ENCODE data around the gene ARHGAP45. TPM values are rescaled to one million over a fixed set of nuclear protein-coding genes. Genes with fewer than 3 reads are reported as not detected.
"Not testable (repeated sequence)": the region's sequence is repeated elsewhere in the genome, so short reads cannot be mapped to it uniquely, and the experiment has no call there.

The ARHGAP45 gene
- total RNA-seq, 1 donor from 2014 or later, result 6.1 TPM

DNA sequence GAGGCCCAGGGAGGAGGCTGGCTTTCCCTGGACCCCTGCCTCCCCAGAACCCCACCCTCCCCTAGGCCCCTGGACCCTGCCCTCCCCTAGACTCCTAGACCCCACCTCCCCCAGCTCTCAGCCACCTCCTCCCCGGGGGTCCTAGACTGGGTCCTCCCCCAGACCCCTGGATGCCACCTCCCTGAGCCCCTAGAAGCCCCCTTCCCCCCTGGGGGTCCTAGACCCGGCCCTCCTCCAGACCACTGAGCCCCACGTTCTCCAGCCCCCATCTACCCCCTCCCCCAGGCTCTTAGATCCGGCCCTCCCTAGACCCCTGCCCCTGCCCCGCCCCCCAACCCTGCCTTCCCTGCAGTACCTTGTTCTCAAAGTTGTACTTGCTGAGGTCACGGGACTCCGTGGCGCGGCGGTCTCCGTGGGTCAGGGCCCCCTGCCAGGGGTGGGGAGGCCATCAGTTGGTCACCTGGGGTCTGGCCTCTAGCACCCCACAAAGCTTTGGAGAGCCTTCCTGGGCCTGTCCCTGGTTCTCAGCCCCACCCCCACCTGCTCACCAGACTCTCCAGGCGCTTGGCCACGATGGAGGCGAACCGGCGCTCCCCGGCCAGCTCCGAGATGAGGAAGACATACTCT, 44.8 kb downstream of the ARHGAP45 start:
- H3K36me3 Mint-ChIP-seq (ENCODE audit: insufficient read depth), result no peaks in the 10 kb centered on the region
- TF ChIP-seq, protein P1, sequence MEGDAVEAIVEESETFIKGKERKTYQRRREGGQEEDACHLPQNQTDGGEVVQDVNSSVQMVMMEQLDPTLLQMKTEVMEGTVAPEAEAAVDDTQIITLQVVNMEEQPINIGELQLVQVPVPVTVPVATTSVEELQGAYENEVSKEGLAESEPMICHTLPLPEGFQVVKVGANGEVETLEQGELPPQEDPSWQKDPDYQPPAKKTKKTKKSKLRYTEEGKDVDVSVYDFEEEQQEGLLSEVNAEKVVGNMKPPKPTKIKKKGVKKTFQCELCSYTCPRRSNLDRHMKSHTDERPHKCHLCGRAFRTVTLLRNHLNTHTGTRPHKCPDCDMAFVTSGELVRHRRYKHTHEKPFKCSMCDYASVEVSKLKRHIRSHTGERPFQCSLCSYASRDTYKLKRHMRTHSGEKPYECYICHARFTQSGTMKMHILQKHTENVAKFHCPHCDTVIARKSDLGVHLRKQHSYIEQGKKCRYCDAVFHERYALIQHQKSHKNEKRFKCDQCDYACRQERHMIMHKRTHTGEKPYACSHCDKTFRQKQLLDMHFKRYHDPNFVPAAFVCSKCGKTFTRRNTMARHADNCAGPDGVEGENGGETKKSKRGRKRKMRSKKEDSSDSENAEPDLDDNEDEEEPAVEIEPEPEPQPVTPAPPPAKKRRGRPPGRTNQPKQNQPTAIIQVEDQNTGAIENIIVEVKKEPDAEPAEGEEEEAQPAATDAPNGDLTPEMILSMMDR (IDR thresholded peaks at IDR 0.05; ENCODE audit: unreplicated experiment), result no peak
- no peaks in the 10 kb centered on the region for H3K9me3 Mint-ChIP-seq (ENCODE audit: low read depth)
- no peak overlapping the region for H3K27ac Mint-ChIP-seq
- no peaks in the 10 kb centered on the region for H3K27me3 Mint-ChIP-seq
- H3K4me1 Mint-ChIP-seq (ENCODE audit: low read depth), result peaks cover 1% of the 10 kb centered on the region
- H3K4me3 Mint-ChIP-seq (ENCODE audit: low read depth), result no peak overlapping the region
- no peak for DNase-seq (ENCODE audit: low spot score, unreplicated experiment)

DNA sequence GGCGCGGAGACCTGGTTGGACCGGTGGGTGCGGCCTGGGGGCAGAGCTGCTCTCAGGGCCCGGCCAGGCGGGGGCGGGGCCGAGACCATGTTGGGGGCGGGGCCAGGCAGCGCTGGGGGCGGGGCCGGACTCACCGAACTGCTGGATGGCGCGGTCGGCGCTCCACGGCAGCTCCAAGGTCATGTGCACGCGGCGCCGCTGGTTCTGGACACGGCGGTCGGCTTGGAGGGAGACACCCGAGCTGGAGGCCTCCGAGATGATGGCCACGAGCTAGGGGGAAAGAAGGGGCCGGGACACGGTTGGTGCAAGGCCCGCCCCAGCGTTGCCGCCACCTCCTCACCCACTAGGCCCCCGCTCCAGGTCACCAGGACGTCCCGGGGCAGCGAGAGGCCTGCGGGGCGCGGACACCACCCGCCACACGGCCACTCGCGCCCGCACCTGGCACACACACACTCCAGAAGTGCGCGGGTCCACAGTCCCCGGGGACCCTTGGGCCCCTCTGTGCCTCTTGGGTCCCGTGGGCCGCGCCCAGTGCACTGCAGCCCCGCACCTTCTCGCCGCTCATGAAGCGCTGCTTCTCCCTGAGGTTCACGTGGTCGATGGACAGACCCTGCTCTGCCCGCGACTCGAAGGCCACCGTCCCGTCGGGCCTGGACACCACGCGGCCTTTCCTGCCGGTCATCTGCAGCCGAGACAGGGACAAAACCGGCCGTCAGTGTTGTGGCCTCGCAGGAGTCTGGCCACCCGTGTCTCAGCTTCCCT, 45.5 kb downstream of the ARHGAP45 start:
- no peaks in the 10 kb centered on the region for H3K36me3 Mint-ChIP-seq (ENCODE audit: insufficient read depth)
- no peak for DNase-seq (ENCODE audit: low spot score, unreplicated experiment)
- no peaks in the 10 kb centered on the region for H3K4me1 Mint-ChIP-seq (ENCODE audit: low read depth)
- no peak overlapping the region for H3K4me3 Mint-ChIP-seq (ENCODE audit: low read depth)
- no peaks in the 10 kb centered on the region for H3K9me3 Mint-ChIP-seq (ENCODE audit: low read depth)
- H3K27me3 Mint-ChIP-seq, result no peaks in the 10 kb centered on the region
- TF ChIP-seq, protein P1 (IDR thresholded peaks at IDR 0.05; ENCODE audit: unreplicated experiment), result no peak
- no peak overlapping the region for H3K27ac Mint-ChIP-seq

DNA sequence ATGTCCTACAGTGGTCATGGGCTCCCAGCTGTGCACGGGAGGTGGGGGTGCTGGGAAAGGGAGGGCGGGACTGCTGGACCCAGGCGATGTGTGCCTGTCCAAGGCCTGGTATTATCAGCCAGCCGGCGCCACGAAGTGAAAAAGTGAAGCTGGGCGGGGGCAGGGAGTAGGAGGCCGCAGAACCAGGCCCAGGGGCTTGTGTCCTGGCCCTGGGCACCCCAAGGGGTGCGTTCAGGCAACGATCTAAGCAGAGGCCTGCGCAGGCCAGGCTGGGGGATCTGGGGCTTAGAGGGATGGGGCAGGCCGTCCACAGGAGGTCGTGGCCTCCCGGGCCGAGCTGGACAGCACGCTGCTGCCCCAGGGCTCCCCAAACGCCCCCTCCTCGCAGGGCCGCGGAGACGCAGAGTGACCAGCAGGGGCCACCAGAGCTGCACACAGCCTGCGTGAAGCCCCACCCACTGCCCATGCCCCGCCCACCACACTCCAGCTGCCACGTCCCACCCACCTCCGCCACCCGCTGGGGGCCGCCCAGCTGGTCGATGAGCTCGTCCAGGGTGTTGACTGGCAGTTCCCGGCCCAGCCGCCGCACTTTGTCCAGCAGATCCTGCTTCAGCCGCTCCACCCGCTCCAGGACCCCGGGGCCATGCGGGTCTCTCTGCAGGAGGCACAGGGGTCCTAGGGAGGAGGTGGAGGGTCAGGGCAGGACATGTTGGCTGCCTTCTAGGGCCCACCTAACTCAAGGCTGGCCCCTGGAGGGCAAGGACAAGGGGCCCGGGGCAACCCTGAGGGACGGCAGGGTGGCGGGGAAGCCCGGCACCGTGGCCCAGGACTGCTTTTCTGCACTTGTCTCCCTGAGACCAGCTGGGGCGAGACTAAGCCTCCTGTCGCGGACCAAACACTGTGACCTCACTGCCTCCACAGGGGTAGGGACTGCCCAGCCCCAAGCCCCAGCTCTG, 46.3 kb downstream of the ARHGAP45 start:
- TF ChIP-seq, protein P1 (IDR thresholded peaks at IDR 0.05; ENCODE audit: unreplicated experiment), result peak; percentile 83
- Mint-ChIP-seq H3K4me1 (ENCODE audit: low read depth) (no peaks in the 10 kb centered on the region), H3K27ac (no peak overlapping the region), H3K4me3 (ENCODE audit: low read depth) (no peak overlapping the region), H3K9me3 (ENCODE audit: low read depth) (no peaks in the 10 kb centered on the region), H3K36me3 (ENCODE audit: insufficient read depth) (no peaks in the 10 kb centered on the region), H3K27me3 (no peaks in the 10 kb centered on the region)
- peak; percentile 96 for DNase-seq (ENCODE audit: low spot score, unreplicated experiment)

DNA sequence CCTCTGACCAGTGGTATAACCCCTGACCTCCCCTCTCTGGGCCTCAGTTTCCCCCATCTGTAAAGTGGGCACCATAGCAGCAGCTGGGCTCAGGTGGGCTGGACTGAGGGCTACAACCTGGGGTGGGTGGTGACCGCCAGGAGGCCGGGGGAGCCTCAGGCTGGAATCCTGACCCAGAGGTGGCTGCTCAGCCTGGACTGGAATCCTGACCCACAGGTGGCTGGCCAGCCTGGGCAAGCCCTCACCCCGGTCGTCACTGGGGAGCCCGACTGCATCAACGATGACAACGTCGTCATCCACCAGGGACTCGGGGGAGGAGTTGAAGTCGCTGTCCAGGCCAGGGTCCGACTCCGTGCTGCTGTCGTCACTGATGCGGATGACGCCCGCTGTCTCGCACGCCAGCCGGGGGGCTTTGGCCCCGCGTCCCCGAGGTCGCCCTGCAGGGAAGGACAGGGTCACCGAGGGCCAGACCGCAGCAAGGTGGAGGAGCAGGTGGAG, 47.1 kb downstream of the ARHGAP45 start:
- H3K36me3 Mint-ChIP-seq (ENCODE audit: insufficient read depth), result peaks cover 4% of the 10 kb centered on the region
- H3K27ac Mint-ChIP-seq, result no peak overlapping the region
- no peak overlapping the region for H3K4me3 Mint-ChIP-seq (ENCODE audit: low read depth)
- DNase-seq (ENCODE audit: low spot score, unreplicated experiment), result no peak
- TF ChIP-seq, protein P1 (IDR thresholded peaks at IDR 0.05; ENCODE audit: unreplicated experiment), result no peak
- H3K27me3 Mint-ChIP-seq, result no peaks in the 10 kb centered on the region
- no peaks in the 10 kb centered on the region for H3K4me1 Mint-ChIP-seq (ENCODE audit: low read depth)
- no peaks in the 10 kb centered on the region for H3K9me3 Mint-ChIP-seq (ENCODE audit: low read depth)

DNA sequence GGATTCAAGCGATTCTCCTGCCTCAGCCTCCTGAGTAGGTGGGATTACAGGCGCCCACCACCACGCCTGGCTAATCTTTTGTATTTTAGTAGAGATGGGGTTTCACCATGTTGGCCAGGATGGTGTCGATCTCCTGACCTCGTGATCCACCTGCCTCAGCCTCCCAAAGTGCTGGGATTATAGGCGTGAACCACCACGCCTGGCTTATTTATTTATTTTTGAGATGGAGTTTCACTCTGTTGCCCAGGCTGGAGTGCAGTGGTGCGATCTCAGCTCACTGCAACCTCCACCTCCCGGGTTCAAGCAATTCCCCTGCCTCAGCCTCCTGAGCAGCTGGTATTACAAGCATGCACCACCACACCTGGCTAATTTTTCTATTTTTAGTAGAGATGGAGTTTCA, 47.8 kb downstream of the ARHGAP45 start:
- not testable (repeated sequence) for H3K36me3 Mint-ChIP-seq (ENCODE audit: insufficient read depth); DNase-seq (ENCODE audit: low spot score, unreplicated experiment); H3K4me1 Mint-ChIP-seq (ENCODE audit: low read depth); H3K4me3 Mint-ChIP-seq (ENCODE audit: low read depth); H3K27me3 Mint-ChIP-seq; H3K9me3 Mint-ChIP-seq (ENCODE audit: low read depth)
- peak overlapping the region; percentile 41 for H3K27ac Mint-ChIP-seq

Measured in progenitor cell of endocrine pancreas (in vitro differentiated cells).